GM23338 (cell line): ENCODE measurements around the gene UGDH. TPM values are rescaled to one million over a fixed set of nuclear protein-coding genes. Genes with fewer than 3 reads are reported as not detected.

Experiments
- ATAC-seq: fragments of 200-7000 bp; cut with Tn5 transposase; 3 replicates; pipeline ENCODE4 v1.9.1; 2020
- DNase-seq: peaks from one replicate; pipeline ENCODE4 v3.0.0-alpha.2; 2015; ENCODE audit warnings: low spot score
- H2AFZ ChIP-seq: fragments of 200-600 bp; sonication (generic); 2 replicates; pipeline ENCODE4 v1.8.0; 2016; ENCODE audit warnings: antibody characterized with exemption, mild to moderate bottlenecking, moderate library complexity
- H3F3A ChIP-seq: fragments of 200-600 bp; sonication (generic); replicated peaks from 2 replicates; pipeline ENCODE4 v1.8.0; 2017; ENCODE audit warnings: antibody characterized with exemption, mixed run types, low read depth
- H3K27ac ChIP-seq: fragments of 200-600 bp; sonication (generic); 2 replicates; pipeline ENCODE4 v1.6.1; 2016; ENCODE audit warnings: low read depth
- H3K27me3 ChIP-seq: fragments of 200-600 bp; sonication (generic); 2 replicates; pipeline ENCODE4 v1.8.0; 2016; ENCODE audit warnings: mild to moderate bottlenecking, mixed run types, moderate library complexity; ENCODE audit not compliant: insufficient read depth
- H3K36me3 ChIP-seq: fragments of 200-600 bp; sonication (generic); 2 replicates; pipeline ENCODE4 v1.8.0; 2016; ENCODE audit warnings: mild to moderate bottlenecking; ENCODE audit not compliant: insufficient read depth
- H3K4me1 ChIP-seq: fragments of 200-600 bp; sonication (generic); 2 replicates; pipeline ENCODE4 v1.8.0; 2016; ENCODE audit warnings: mild to moderate bottlenecking, moderate library complexity; ENCODE audit not compliant: insufficient read depth
- H3K4me2 ChIP-seq: fragments of 200-600 bp; sonication (generic); 2 replicates; pipeline ENCODE4 v1.7.1; 2017; ENCODE audit warnings: mixed run types
- H3K4me3 ChIP-seq: fragments of 200-600 bp; sonication (generic); 2 replicates; pipeline ENCODE4 v1.6.1; 2016; ENCODE audit warnings: mixed run types
- H3K79me2 ChIP-seq: fragments of 200-600 bp; sonication (generic); replicated peaks from 2 replicates; pipeline ENCODE4 v1.8.0; 2017; ENCODE audit warnings: mild to moderate bottlenecking; ENCODE audit not compliant: insufficient read depth
- H3K9me2 ChIP-seq: fragments of 200-600 bp; sonication (generic); 2 replicates; pipeline ENCODE4 v1.8.0; 2017; ENCODE audit not compliant: insufficient read depth
- H4K20me1 ChIP-seq: fragments of 200-600 bp; sonication (generic); replicated peaks from 2 replicates; pipeline ENCODE4 v1.8.0; 2017; ENCODE audit warnings: mild to moderate bottlenecking; ENCODE audit not compliant: insufficient read depth
- H3K27ac Mint-ChIP-seq: 2 replicates; pipeline ENCODE4 v1.8.0; 2020; ENCODE audit warnings: inconsistent platforms, mild to moderate bottlenecking, moderate library complexity, mixed read lengths
- H3K27me3 Mint-ChIP-seq: 3 replicates; pipeline ENCODE4 v1.8.0; 2022; ENCODE audit warnings: low read depth, mild to moderate bottlenecking, moderate library complexity, mixed read lengths, inconsistent platforms; ENCODE audit not compliant: insufficient read depth, poor library complexity
- H3K36me3 Mint-ChIP-seq: 3 replicates; pipeline ENCODE4 v1.8.0; 2021; ENCODE audit warnings: low read depth, mild to moderate bottlenecking, inconsistent platforms, moderate library complexity, mixed read lengths
- H3K4me1 Mint-ChIP-seq: 3 replicates; pipeline ENCODE4 v1.8.0; 2020; ENCODE audit warnings: mild to moderate bottlenecking, inconsistent platforms, mixed read lengths
- H3K4me3 Mint-ChIP-seq: 3 replicates; pipeline ENCODE4 v1.8.0; 2021; ENCODE audit warnings: moderate library complexity, mild to moderate bottlenecking, inconsistent platforms, mixed read lengths
- H3K9me3 Mint-ChIP-seq: 3 replicates; pipeline ENCODE4 v1.8.0; 2020; ENCODE audit warnings: moderate library complexity, mild to moderate bottlenecking, inconsistent platforms, mixed read lengths
- CREB1 ChIP-seq: fragments of 250-450 bp; sonication (Bioruptor Pico); IDR thresholded peaks from 2 replicates; pipeline ENCODE4 v1.5.0; 2020; ENCODE audit warnings: low read depth, mild to moderate bottlenecking, moderate library complexity
- EZH2 ChIP-seq: fragments of 200-600 bp; sonication (generic); IDR thresholded peaks from one replicate; pipeline ENCODE4 v1.8.0; 2017; ENCODE audit warnings: antibody characterized with exemption, mild to moderate bottlenecking, low read depth; ENCODE audit not compliant: unreplicated experiment
- EZH2phosphoT487 ChIP-seq: fragments of 200-600 bp; sonication (generic); IDR thresholded peaks from one replicate; pipeline ENCODE4 v1.8.1; 2018; ENCODE audit warnings: antibody characterized with exemption; ENCODE audit not compliant: unreplicated experiment
- JUNB ChIP-seq: IDR thresholded peaks from one replicate; pipeline ENCODE4 v1.6.1; 2016; ENCODE audit warnings: antibody characterized with exemption; ENCODE audit not compliant: unreplicated experiment
- NANOG ChIP-seq: IDR thresholded peaks from 2 replicates; pipeline ENCODE4 v1.6.1; 2016; ENCODE audit warnings: antibody characterized with exemption, borderline replicate concordance
- POLR2AphosphoS5 ChIP-seq: IDR thresholded peaks from 2 replicates; pipeline ENCODE4 v1.6.1; 2016; ENCODE audit warnings: antibody characterized with exemption, low read depth
- STAT1 ChIP-seq: IDR thresholded peaks from one replicate; pipeline ENCODE4 v1.6.1; 2016; ENCODE audit warnings: antibody characterized with exemption; ENCODE audit not compliant: unreplicated experiment
- ZNF114 ChIP-seq: fragments of 250-450 bp; sonication (Bioruptor Pico); IDR thresholded peaks from 2 replicates; pipeline ENCODE4 v1.5.0; 2020; ENCODE audit warnings: mild to moderate bottlenecking, moderate library complexity
- ZNF331 ChIP-seq: fragments of 250-450 bp; sonication (Bioruptor Pico); IDR thresholded peaks from 2 replicates; pipeline ENCODE4 v1.5.0; 2020; ENCODE audit warnings: low read depth, mild to moderate bottlenecking, moderate library complexity
- polyA plus RNA-seq: library from polyadenylated mRNA; unstranded; fragments of >200 nt; fragmentation: Nextera tagmentation; extraction: Ambion mirVana; gene quantifications from 2 replicates; pipeline ENCODE4 v1.2.1, GENCODE V29; 2016
- total RNA-seq: library from RNA; depleted of rRNA; stranded (reverse); fragments of >200 nt; shearing (Covaris generic); gene quantifications from 2 replicates; pipeline ENCODE4 v1.2.3, GENCODE V29; 2014
- TF ChIP-seq, protein P1 (sequence below): IDR thresholded peaks from one replicate; pipeline ENCODE4 v1.6.1; 2018; ENCODE audit warnings: antibody characterized with exemption; ENCODE audit not compliant: unreplicated experiment
- TF ChIP-seq, protein P2 (sequence below): fragments of 250-450 bp; sonication (Bioruptor Pico); IDR thresholded peaks from 2 replicates; pipeline ENCODE4 v1.5.0; 2020; ENCODE audit warnings: mild to moderate bottlenecking, moderate library complexity
- TF ChIP-seq, protein P3 (sequence below): IDR thresholded peaks from 2 replicates; pipeline ENCODE4 v1.6.1; 2016; ENCODE audit warnings: antibody characterized with exemption
- TF ChIP-seq, protein P4 (sequence below), 2 experiments: fragments of 200-600 bp in 1 of 2; sonication (generic) in 1 of 2; conservative IDR thresholded peaks; 2 replicates each; pipeline versions ENCODE4 v1.5.1 to v1.6.1; 2016 to 2017; ENCODE audit warnings: antibody characterized with exemption in 2 of 2, low read depth in 2 of 2, mild to moderate bottlenecking in 2 of 2, moderate library complexity in 1 of 2

Gene UGDH
- total and polyA plus RNA-seq, 2 experiments from 2014 or later, result 48.9 to 81.3 TPM

DNA sequence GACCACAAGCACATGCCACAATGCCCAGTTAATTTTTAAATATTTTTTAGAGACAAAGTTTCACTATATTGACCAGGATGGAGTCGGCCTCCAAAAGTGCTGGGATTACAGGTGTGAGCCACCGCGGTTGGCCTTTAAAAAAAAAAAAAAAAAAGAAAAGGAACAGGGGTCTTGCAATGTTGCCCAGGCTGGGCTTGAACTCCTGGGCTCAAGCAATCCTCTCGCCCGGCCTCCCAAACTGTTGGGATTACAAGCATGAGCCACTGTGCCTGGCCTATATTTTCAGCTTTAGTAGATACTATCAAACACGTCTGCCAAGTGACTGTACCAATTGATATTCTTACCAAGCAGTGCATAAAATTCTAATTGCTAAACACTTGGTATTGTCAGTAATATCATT lies 8.8 kb downstream of the UGDH start:
- TF ChIP-seq, protein P1, sequence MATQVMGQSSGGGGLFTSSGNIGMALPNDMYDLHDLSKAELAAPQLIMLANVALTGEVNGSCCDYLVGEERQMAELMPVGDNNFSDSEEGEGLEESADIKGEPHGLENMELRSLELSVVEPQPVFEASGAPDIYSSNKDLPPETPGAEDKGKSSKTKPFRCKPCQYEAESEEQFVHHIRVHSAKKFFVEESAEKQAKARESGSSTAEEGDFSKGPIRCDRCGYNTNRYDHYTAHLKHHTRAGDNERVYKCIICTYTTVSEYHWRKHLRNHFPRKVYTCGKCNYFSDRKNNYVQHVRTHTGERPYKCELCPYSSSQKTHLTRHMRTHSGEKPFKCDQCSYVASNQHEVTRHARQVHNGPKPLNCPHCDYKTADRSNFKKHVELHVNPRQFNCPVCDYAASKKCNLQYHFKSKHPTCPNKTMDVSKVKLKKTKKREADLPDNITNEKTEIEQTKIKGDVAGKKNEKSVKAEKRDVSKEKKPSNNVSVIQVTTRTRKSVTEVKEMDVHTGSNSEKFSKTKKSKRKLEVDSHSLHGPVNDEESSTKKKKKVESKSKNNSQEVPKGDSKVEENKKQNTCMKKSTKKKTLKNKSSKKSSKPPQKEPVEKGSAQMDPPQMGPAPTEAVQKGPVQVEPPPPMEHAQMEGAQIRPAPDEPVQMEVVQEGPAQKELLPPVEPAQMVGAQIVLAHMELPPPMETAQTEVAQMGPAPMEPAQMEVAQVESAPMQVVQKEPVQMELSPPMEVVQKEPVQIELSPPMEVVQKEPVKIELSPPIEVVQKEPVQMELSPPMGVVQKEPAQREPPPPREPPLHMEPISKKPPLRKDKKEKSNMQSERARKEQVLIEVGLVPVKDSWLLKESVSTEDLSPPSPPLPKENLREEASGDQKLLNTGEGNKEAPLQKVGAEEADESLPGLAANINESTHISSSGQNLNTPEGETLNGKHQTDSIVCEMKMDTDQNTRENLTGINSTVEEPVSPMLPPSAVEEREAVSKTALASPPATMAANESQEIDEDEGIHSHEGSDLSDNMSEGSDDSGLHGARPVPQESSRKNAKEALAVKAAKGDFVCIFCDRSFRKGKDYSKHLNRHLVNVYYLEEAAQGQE, result no peak
- no peak for TF ChIP-seq NANOG
- no peak for TF ChIP-seq EZH2
- no peak for TF ChIP-seq STAT1
- TF ChIP-seq, protein P2, sequence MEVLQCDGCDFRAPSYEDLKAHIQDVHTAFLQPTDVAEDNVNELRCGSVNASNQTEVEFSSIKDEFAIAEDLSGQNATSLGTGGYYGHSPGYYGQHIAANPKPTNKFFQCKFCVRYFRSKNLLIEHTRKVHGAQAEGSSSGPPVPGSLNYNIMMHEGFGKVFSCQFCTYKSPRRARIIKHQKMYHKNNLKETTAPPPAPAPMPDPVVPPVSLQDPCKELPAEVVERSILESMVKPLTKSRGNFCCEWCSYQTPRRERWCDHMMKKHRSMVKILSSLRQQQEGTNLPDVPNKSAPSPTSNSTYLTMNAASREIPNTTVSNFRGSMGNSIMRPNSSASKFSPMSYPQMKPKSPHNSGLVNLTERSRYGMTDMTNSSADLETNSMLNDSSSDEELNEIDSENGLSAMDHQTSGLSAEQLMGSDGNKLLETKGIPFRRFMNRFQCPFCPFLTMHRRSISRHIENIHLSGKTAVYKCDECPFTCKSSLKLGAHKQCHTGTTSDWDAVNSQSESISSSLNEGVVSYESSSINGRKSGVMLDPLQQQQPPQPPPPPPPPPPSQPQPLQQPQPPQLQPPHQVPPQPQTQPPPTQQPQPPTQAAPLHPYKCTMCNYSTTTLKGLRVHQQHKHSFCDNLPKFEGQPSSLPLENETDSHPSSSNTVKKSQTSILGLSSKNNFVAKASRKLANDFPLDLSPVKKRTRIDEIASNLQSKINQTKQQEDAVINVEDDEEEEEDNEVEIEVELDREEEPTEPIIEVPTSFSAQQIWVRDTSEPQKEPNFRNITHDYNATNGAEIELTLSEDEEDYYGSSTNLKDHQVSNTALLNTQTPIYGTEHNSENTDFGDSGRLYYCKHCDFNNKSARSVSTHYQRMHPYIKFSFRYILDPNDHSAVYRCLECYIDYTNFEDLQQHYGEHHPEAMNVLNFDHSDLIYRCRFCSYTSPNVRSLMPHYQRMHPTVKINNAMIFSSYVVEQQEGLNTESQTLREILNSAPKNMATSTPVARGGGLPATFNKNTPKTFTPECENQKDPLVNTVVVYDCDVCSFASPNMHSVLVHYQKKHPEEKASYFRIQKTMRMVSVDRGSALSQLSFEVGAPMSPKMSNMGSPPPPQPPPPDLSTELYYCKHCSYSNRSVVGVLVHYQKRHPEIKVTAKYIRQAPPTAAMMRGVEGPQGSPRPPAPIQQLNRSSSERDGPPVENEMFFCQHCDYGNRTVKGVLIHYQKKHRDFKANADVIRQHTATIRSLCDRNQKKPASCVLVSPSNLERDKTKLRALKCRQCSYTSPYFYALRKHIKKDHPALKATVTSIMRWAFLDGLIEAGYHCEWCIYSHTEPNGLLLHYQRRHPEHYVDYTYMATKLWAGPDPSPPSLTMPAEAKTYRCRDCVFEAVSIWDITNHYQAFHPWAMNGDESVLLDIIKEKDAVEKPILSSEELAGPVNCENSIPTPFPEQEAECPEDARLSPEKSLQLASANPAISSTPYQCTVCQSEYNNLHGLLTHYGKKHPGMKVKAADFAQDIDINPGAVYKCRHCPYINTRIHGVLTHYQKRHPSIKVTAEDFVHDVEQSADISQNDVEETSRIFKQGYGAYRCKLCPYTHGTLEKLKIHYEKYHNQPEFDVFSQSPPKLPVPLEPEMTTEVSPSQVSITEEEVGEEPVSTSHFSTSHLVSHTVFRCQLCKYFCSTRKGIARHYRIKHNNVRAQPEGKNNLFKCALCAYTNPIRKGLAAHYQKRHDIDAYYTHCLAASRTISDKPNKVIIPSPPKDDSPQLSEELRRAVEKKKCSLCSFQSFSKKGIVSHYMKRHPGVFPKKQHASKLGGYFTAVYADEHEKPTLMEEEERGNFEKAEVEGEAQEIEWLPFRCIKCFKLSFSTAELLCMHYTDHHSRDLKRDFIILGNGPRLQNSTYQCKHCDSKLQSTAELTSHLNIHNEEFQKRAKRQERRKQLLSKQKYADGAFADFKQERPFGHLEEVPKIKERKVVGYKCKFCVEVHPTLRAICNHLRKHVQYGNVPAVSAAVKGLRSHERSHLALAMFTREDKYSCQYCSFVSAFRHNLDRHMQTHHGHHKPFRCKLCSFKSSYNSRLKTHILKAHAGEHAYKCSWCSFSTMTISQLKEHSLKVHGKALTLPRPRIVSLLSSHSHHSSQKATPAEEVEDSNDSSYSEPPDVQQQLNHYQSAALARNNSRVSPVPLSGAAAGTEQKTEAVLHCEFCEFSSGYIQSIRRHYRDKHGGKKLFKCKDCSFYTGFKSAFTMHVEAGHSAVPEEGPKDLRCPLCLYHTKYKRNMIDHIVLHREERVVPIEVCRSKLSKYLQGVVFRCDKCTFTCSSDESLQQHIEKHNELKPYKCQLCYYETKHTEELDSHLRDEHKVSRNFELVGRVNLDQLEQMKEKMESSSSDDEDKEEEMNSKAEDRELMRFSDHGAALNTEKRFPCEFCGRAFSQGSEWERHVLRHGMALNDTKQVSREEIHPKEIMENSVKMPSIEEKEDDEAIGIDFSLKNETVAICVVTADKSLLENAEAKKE (CRISPR knock-in tag), result no peak
- no peak for TF ChIP-seq EZH2phosphoT487
- TF ChIP-seq CREB1 (CRISPR knock-in tag), result no peak
- no peak for TF ChIP-seq ZNF331
- TF ChIP-seq, protein P3, sequence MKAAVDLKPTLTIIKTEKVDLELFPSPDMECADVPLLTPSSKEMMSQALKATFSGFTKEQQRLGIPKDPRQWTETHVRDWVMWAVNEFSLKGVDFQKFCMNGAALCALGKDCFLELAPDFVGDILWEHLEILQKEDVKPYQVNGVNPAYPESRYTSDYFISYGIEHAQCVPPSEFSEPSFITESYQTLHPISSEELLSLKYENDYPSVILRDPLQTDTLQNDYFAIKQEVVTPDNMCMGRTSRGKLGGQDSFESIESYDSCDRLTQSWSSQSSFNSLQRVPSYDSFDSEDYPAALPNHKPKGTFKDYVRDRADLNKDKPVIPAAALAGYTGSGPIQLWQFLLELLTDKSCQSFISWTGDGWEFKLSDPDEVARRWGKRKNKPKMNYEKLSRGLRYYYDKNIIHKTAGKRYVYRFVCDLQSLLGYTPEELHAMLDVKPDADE, result no peak
- no peak for TF ChIP-seq POLR2AphosphoS5
- no peak for TF ChIP-seq JUNB
- no peak for TF ChIP-seq ZNF114 (CRISPR knock-in tag)
- TF ChIP-seq, protein P4, sequence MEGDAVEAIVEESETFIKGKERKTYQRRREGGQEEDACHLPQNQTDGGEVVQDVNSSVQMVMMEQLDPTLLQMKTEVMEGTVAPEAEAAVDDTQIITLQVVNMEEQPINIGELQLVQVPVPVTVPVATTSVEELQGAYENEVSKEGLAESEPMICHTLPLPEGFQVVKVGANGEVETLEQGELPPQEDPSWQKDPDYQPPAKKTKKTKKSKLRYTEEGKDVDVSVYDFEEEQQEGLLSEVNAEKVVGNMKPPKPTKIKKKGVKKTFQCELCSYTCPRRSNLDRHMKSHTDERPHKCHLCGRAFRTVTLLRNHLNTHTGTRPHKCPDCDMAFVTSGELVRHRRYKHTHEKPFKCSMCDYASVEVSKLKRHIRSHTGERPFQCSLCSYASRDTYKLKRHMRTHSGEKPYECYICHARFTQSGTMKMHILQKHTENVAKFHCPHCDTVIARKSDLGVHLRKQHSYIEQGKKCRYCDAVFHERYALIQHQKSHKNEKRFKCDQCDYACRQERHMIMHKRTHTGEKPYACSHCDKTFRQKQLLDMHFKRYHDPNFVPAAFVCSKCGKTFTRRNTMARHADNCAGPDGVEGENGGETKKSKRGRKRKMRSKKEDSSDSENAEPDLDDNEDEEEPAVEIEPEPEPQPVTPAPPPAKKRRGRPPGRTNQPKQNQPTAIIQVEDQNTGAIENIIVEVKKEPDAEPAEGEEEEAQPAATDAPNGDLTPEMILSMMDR (conservative IDR thresholded peaks at IDR 0.05; ENCODE audit: low read depth in 2 of 2), result no peak
- H4K20me1 ChIP-seq, result peaks cover 10% of the 10 kb centered on the region; the same call in 1 of the 2 replicates
- Mint-ChIP-seq H3K36me3 (peaks cover 29% of the 10 kb centered on the region; the same call in 2 of the 3 replicates), H3K27ac (no peak overlapping the region), H3K27me3 (no peaks in the 10 kb centered on the region), H3K4me1 (no peaks in the 10 kb centered on the region), H3K4me3 (no peak overlapping the region), H3K9me3 (no peaks in the 10 kb centered on the region)
- H3F3A ChIP-seq, result 0 out of 2 replicates have a peak, but pooled peaks cover 3% of the 10 kb centered on the region
- no peaks in the 10 kb centered on the region for H3K9me2 ChIP-seq
- peaks cover 60% of the 10 kb centered on the region for H3K79me2 ChIP-seq
- no peaks in the 10 kb centered on the region for H3K4me1 ChIP-seq
- no peak overlapping the region for H3K4me3 ChIP-seq
- no peak overlapping the region for H2AFZ ChIP-seq
- no peak for ATAC-seq
- no peaks in the 10 kb centered on the region for H3K27me3 ChIP-seq
- DNase-seq, result no peak
- H3K27ac ChIP-seq, result no peak overlapping the region
- H3K36me3 ChIP-seq, result peaks cover 9% of the 10 kb centered on the region
- no peak overlapping the region for H3K4me2 ChIP-seq
